Panc1 (cell line): Measurements from ENCODE around the gene SPATA1.
"Not testable (repeated sequence)": the region's sequence is repeated elsewhere in the genome, so short reads cannot be mapped to it uniquely, and the experiment has no call there.

Source experiments
- POLR2AphosphoS5 ChIP-seq: IDR thresholded peaks from 2 replicates; pipeline ENCODE4 v1.6.1; 2012; ENCODE audit warnings: mild to moderate bottlenecking, low read depth, low read length, moderate library complexity
- TF ChIP-seq, protein P1 (sequence below): fragments of 450-650 bp; IDR thresholded peaks from 2 replicates; pipeline ENCODE4 v1.5.1; 2017; ENCODE audit warnings: mild to moderate bottlenecking

DNA sequence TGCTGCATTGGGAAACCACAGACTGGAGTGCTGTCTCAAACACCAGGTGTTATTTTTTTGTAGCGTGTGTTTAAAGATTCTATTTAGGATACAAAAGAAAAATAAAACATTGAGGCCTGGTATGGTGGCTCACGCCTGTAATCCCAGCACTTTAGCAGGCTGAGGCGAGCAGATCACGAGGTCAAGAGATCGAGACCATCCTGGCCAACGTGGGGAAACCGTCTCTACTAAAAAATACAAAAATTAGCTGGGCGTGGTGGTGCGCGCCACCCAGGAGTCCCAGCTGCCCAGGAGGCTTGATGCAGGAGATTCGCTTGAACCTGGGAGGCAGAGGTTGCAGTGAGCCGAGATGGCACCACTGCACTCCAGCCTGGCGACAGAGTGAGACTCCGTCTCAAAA lies 1.7 kb downstream of the SPATA1 start:
- TF ChIP-seq, protein P1, sequence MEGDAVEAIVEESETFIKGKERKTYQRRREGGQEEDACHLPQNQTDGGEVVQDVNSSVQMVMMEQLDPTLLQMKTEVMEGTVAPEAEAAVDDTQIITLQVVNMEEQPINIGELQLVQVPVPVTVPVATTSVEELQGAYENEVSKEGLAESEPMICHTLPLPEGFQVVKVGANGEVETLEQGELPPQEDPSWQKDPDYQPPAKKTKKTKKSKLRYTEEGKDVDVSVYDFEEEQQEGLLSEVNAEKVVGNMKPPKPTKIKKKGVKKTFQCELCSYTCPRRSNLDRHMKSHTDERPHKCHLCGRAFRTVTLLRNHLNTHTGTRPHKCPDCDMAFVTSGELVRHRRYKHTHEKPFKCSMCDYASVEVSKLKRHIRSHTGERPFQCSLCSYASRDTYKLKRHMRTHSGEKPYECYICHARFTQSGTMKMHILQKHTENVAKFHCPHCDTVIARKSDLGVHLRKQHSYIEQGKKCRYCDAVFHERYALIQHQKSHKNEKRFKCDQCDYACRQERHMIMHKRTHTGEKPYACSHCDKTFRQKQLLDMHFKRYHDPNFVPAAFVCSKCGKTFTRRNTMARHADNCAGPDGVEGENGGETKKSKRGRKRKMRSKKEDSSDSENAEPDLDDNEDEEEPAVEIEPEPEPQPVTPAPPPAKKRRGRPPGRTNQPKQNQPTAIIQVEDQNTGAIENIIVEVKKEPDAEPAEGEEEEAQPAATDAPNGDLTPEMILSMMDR, result not testable (repeated sequence)
- TF ChIP-seq POLR2AphosphoS5, result not testable (repeated sequence)
